OCI-LY1 (cell line): Measurements from ENCODE around the gene LRRC2.
"Not testable (repeated sequence)": the region's sequence is repeated elsewhere in the genome, so short reads cannot be mapped to it uniquely, and the experiment has no call there.

Source experiments
- H2AFZ ChIP-seq: fragments of 200-600 bp; sonication (generic), shearing (Covaris generic); 2 replicates; pipeline ENCODE4 v1.6.0; 2014; ENCODE audit warnings: antibody characterized with exemption, mild to moderate bottlenecking, low read length
- H3F3A ChIP-seq: fragments of 200-600 bp; sonication (generic), shearing (Covaris generic); 2 replicates; pipeline ENCODE4 v1.6.0; 2014; ENCODE audit warnings: mild to moderate bottlenecking, antibody characterized with exemption, low read length, moderate library complexity; ENCODE audit not compliant: insufficient read depth
- H3K27ac ChIP-seq: fragments of 200-600 bp; sonication (generic); 2 replicates; pipeline ENCODE4 v1.5.1; 2014; ENCODE audit warnings: low read length, mixed run types, mild to moderate bottlenecking, low read depth; ENCODE audit not compliant: poor library complexity, severe bottlenecking
- H3K27me3 ChIP-seq: fragments of 200-600 bp; sonication (generic); 2 replicates; pipeline ENCODE4 v1.6.0; 2014; ENCODE audit warnings: antibody characterized with exemption, mild to moderate bottlenecking, low read length, moderate library complexity; ENCODE audit not compliant: insufficient read depth
- H3K36me3 ChIP-seq: fragments of 200-600 bp; sonication (generic); 2 replicates; pipeline ENCODE4 v1.6.1; 2014; ENCODE audit warnings: mild to moderate bottlenecking, antibody characterized with exemption, low read length, moderate library complexity, mixed read lengths; ENCODE audit not compliant: insufficient read depth
- H3K4me1 ChIP-seq: fragments of 200-600 bp; sonication (generic); 2 replicates; pipeline ENCODE4 v1.5.1; 2014; ENCODE audit warnings: mild to moderate bottlenecking, low read length, moderate library complexity; ENCODE audit not compliant: insufficient read depth, severe bottlenecking
- H3K4me2 ChIP-seq: fragments of 200-600 bp; sonication (generic), shearing (Covaris generic); 2 replicates; pipeline ENCODE4 v1.6.1; 2014; ENCODE audit warnings: low read length
- H3K4me3 ChIP-seq: fragments of 200-600 bp; sonication (generic); 2 replicates; pipeline ENCODE4 v1.5.1; 2014; ENCODE audit warnings: low read length, low read depth, mild to moderate bottlenecking, mixed read lengths; ENCODE audit not compliant: poor library complexity, severe bottlenecking
- H3K79me2 ChIP-seq: fragments of 200-600 bp; shearing (Covaris generic); 2 replicates; pipeline ENCODE4 v1.6.1; 2016; ENCODE audit warnings: mixed run types, low read length, mixed read lengths; ENCODE audit not compliant: insufficient read depth
- H3K9ac ChIP-seq: fragments of 200-600 bp; sonication (generic), shearing (Covaris generic); 2 replicates; pipeline ENCODE4 v1.6.1; 2014; ENCODE audit warnings: mild to moderate bottlenecking, low read length, mixed read lengths
- H3K9me2 ChIP-seq: fragments of 200-600 bp; sonication (generic), shearing (Covaris generic); 2 replicates; pipeline ENCODE4 v1.6.1; 2014; ENCODE audit warnings: low read depth, mild to moderate bottlenecking, low read length, mixed read lengths
- H3K9me3 ChIP-seq: fragments of 200-600 bp; shearing (Covaris generic); 2 replicates; pipeline ENCODE4 v1.6.1; 2014; ENCODE audit warnings: low read length, mixed read lengths
- H4K20me1 ChIP-seq: fragments of 200-600 bp; sonication (generic), shearing (Covaris generic); 2 replicates; pipeline ENCODE4 v1.6.0; 2016; ENCODE audit warnings: mild to moderate bottlenecking, low read length; ENCODE audit not compliant: insufficient read depth
- EZH2 ChIP-seq: fragments of 200-600 bp; sonication (generic), shearing (Covaris generic); IDR thresholded peaks from 2 replicates; pipeline ENCODE4 v1.8.0; 2017; ENCODE audit warnings: borderline replicate concordance, mixed run types, mild to moderate bottlenecking, antibody characterized with exemption, low read length, moderate library complexity, mixed read lengths
- TF ChIP-seq, protein P1 (sequence below): fragments of 200-600 bp; sonication (generic), shearing (Covaris generic); IDR thresholded peaks from 2 replicates; pipeline ENCODE4 v1.5.1; 2017; ENCODE audit warnings: mild to moderate bottlenecking, antibody characterized with exemption, low read length, moderate library complexity, mixed read lengths

LRRC2 gene

DNA sequence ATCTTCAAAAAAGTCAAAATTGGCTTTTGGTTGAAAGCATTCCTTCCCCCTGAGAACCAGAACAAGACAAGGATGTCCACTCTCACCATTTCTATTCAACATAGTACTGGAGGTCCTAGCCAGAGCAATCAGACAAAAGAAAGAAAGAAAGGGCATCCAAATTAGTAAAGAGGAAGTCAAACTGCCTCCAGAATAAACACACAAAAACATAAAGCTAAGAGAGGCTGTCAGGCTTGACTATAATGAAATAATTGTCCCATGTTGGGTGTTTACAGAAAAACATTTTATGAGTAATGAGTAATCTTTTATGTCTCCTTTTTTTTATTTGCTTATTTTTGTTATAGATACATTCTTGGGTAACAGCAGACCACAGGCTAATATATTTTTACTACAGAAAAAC, 27.9 kb upstream of the LRRC2 start:
- Histone ChIP-seq H3F3A (no peaks in the 10 kb centered on the region), H3K9me2 (no peaks in the 10 kb centered on the region), H3K4me2 (no peak overlapping the region), H4K20me1 (no peaks in the 10 kb centered on the region), H3K9me3 (no peaks in the 10 kb centered on the region), H3K9ac (no peak overlapping the region), H3K4me1 (no peaks in the 10 kb centered on the region), H2AFZ (no peak overlapping the region), H3K27me3 (no peaks in the 10 kb centered on the region), H3K27ac (no peak overlapping the region), H3K79me2 (no peaks in the 10 kb centered on the region), H3K4me3 (no peak overlapping the region), H3K36me3 (no peaks in the 10 kb centered on the region)
- no peak for TF ChIP-seq EZH2
- TF ChIP-seq, protein P1, sequence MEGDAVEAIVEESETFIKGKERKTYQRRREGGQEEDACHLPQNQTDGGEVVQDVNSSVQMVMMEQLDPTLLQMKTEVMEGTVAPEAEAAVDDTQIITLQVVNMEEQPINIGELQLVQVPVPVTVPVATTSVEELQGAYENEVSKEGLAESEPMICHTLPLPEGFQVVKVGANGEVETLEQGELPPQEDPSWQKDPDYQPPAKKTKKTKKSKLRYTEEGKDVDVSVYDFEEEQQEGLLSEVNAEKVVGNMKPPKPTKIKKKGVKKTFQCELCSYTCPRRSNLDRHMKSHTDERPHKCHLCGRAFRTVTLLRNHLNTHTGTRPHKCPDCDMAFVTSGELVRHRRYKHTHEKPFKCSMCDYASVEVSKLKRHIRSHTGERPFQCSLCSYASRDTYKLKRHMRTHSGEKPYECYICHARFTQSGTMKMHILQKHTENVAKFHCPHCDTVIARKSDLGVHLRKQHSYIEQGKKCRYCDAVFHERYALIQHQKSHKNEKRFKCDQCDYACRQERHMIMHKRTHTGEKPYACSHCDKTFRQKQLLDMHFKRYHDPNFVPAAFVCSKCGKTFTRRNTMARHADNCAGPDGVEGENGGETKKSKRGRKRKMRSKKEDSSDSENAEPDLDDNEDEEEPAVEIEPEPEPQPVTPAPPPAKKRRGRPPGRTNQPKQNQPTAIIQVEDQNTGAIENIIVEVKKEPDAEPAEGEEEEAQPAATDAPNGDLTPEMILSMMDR, result no peak

DNA sequence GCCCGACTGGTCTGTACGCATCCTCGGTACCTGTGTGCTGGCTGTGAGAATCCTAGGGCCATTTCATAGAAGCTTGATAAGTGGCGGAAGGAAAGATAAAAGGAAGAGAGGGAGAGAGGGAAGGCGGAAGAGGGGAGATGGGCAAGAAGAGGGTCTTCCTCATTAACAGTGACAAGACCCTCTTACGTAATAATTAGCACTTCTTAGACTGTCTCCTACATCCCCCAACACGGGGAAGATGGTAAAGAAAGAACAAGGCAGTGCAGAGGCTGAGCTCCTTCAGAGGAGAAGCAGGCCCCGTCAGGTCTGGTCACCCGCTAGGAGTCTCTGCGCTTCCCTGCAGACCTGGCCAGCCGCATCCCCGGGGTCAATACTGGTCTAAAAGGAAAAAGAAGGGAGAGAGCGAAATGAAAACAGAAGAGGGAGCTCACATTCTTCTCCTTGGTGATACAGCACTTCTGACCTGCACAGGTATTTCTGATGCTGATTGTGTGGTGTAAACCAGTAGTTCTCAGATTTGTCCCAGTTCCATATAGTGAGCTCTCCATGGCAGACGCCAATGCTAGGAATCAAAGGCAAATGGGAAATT, 27.3 kb upstream of the LRRC2 start:
- Histone ChIP-seq H3K4me3 (no peak overlapping the region), H3K79me2 (no peaks in the 10 kb centered on the region), H3K27ac (no peak overlapping the region), H3K4me1 (no peaks in the 10 kb centered on the region), H3K9me2 (no peaks in the 10 kb centered on the region), H3K9me3 (no peaks in the 10 kb centered on the region), H2AFZ (no peak overlapping the region), H3F3A (no peaks in the 10 kb centered on the region), H3K27me3 (no peaks in the 10 kb centered on the region), H4K20me1 (no peaks in the 10 kb centered on the region), H3K36me3 (no peaks in the 10 kb centered on the region), H3K9ac (no peak overlapping the region), H3K4me2 (no peak overlapping the region)
- TF ChIP-seq EZH2, result no peak
- TF ChIP-seq, protein P1, result no peak

DNA sequence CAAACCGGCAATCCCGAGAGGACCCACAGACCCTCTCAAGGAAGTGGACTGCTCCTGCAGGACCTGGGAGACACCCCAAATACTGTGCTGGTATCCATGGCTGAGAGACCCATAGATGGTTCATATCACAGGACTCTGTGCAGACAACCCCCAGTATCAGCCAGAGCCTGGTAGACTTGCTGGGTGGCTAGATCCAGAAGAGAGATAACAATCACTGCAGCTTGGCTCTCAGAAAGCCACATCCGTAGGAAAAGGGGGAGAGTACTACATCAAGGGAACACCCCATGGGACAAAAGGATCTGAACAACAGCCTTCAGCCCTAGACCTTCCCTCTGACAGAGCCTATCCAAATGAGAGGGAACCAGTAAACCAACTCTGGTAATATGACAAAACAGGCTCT, 21.2 kb upstream of the LRRC2 start:
- H3K4me1 ChIP-seq, H3K27ac ChIP-seq, H3K9me3 ChIP-seq, H3K27me3 ChIP-seq, H3K4me2 ChIP-seq, H3K79me2 ChIP-seq, H2AFZ ChIP-seq, H3K4me3 ChIP-seq, H3F3A ChIP-seq, H3K9ac ChIP-seq, H3K36me3 ChIP-seq, H3K9me2 ChIP-seq, H4K20me1 ChIP-seq: not testable (repeated sequence)

DNA sequence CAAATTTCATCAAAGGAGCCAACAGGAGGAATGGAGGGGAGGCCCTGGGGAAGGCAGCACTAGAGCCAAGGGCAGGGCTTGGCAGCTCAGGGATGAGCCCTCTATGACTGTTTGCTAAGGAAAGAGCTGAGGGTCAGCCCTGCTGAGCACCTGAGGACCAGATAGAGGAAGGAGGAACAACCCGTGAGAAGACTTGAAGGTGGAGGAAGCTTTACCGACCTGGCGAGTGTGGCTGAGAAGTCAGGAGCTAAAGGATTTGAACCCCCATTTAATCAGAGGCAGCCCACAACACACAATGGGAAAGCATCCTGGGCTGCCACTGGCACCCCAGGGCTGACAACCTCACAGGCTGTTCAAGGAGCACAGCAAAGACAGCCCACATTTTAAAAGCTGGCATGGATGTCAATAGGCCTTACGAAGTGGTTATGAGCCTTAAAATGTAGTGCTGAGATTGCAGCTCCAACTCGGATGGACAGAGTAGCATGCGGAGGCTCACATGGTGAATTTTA, 20.7 kb upstream of the LRRC2 start:
- H3K4me1 ChIP-seq, result no peaks in the 10 kb centered on the region
- H3K4me2 ChIP-seq, result no peak overlapping the region
- H4K20me1 ChIP-seq, result no peaks in the 10 kb centered on the region
- no peaks in the 10 kb centered on the region for H3K9me2 ChIP-seq
- H3K9ac ChIP-seq, result no peak overlapping the region
- TF ChIP-seq, protein P1, result no peak
- TF ChIP-seq EZH2, result no peak
- no peaks in the 10 kb centered on the region for H3K27me3 ChIP-seq
- no peaks in the 10 kb centered on the region for H3K9me3 ChIP-seq
- no peaks in the 10 kb centered on the region for H3K36me3 ChIP-seq
- no peak overlapping the region for H3K4me3 ChIP-seq
- H3F3A ChIP-seq, result no peaks in the 10 kb centered on the region
- H3K27ac ChIP-seq, result no peak overlapping the region
- H2AFZ ChIP-seq, result no peak overlapping the region
- no peaks in the 10 kb centered on the region for H3K79me2 ChIP-seq
